ENCODE data around the gene ACAT1.
"Not testable (repeated sequence)": the region's sequence is repeated elsewhere in the genome, so short reads cannot be mapped to it uniquely, and the experiment has no call there.

- not testable (repeated sequence) for TF ChIP-seq CTCF (IDR thresholded peaks at IDR 0.05 in 2 of 3, conservative IDR thresholded peaks at IDR 0.05 in 1 of 3; ENCODE audit: control insufficient read depth in 2 of 3, extremely low read depth in 1 of 3, insufficient read depth in 1 of 3, low read depth in 3 of 3, low read length in 3 of 3); BHLHE40 (IDR thresholded peaks at IDR 0.05; ENCODE audit: borderline replicate concordance in 1 of 2, low read depth in 2 of 2, low read length in 1 of 2); TAF1 (IDR thresholded peaks at IDR 0.05; ENCODE audit: borderline replicate concordance, low read depth, low read length); ZBTB40 (IDR thresholded peaks at IDR 0.05; ENCODE audit: borderline replicate concordance); SMC3 (IDR thresholded peaks at IDR 0.05; ENCODE audit: borderline replicate concordance, low read length); EGR1 (IDR thresholded peaks at IDR 0.05; ENCODE audit: borderline replicate concordance in 1 of 2, low read depth in 2 of 2, low read length in 2 of 2)
These were observed 41.5 kb downstream of the ACAT1 start for GRCh38 chr11:108162878-108163277.
